ENCODE measurements around the gene TSPAN11.

TSPAN11 gene

DNA sequence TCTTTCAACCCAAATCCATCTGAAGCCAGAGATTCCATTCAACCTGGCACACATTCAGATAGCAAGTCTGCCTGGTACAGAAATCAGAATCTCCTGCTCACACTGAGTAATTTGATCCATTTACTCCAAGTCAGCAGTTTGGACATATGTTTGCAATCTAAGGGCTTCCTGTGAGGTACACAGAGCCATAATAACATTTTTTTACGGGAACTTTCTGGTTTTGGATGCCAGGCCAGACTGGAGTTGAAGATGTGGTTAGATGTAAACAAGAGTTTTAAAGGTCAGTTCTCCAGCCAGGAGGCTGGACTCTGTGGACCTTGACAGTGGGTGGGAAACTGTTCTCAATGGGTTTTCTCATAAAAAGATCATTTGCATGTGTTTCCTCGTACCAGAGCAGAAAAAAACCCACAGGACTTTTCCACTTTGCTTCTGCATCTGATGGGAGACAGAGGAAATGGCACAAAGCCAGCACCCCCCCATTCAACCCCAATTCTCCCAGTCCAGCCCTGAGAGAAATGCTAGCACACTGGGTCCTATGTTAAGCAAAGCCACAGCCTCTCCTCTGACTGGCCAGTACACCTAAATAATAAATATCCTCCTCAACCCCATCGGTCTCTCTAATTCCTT lies 17.7 kb upstream of the TSPAN11 start:
- POLR2A ChIA-PET, result no interaction called here
- no peak for DNase-seq (ENCODE audit: extremely low spot score)
- TF ChIP-seq, protein P1, sequence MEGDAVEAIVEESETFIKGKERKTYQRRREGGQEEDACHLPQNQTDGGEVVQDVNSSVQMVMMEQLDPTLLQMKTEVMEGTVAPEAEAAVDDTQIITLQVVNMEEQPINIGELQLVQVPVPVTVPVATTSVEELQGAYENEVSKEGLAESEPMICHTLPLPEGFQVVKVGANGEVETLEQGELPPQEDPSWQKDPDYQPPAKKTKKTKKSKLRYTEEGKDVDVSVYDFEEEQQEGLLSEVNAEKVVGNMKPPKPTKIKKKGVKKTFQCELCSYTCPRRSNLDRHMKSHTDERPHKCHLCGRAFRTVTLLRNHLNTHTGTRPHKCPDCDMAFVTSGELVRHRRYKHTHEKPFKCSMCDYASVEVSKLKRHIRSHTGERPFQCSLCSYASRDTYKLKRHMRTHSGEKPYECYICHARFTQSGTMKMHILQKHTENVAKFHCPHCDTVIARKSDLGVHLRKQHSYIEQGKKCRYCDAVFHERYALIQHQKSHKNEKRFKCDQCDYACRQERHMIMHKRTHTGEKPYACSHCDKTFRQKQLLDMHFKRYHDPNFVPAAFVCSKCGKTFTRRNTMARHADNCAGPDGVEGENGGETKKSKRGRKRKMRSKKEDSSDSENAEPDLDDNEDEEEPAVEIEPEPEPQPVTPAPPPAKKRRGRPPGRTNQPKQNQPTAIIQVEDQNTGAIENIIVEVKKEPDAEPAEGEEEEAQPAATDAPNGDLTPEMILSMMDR (IDR thresholded peaks at IDR 0.05; ENCODE audit: control extremely low read depth, extremely low read depth, low read depth, missing control alignments), result no peak
- CTCF ChIA-PET, result no interaction called here

DNA sequence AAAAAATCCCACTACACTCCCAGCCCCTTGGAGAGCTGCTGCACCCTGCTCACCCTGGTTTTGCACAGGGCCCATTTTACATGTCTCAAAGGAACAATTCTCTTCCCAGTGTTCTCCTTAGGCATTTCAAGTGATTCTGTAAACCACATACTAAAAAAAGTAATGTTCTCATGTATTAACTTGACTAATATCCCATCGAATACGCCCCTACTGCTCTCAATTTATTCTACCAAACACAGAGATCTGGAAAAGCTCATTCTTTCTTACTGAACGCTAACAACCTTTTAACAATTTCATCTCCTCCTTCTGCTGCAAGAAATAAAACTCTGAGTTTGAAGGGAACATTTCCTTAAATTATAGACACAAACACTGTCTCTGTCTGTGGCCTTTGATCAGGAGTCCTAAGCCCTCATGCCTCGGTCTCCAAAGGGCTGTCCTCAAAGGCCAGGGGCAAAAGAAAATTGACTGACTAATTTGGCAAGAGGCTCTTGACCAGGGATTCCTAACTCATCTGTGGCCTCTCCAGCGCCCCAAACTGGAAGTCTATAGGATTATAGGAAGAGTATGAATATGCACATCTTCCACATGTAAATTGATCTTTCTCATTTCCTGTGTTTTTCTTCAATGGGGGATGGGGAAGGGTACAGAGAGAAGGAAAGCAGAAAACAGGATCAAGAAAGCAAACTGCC lies 17.1 kb upstream of the TSPAN11 start:
- TF ChIP-seq, protein P1 (IDR thresholded peaks at IDR 0.05; ENCODE audit: control extremely low read depth, extremely low read depth, low read depth, missing control alignments), result no peak
- POLR2A ChIA-PET, result no interaction called here
- DNase-seq (ENCODE audit: extremely low spot score), result no peak
- CTCF ChIA-PET, result no interaction called here

DNA sequence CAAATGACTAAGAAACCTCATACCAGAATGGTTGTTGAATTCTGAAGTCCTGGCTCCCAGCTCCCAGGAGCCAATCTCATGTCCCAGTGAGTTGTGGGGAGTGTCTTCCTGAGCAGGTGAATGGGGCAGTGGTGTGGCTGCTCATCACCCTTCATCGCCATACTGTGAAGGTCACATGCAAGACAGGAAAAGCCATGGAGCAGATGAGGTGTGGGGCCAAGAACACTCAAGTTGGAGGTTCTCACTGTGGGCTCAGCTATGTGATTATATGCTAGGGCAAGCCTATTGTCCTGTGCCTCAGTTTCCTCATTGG lies 16.6 kb upstream of the TSPAN11 start:
- POLR2A ChIA-PET, result no interaction called here
- CTCF ChIA-PET, result no interaction called here
- TF ChIP-seq, protein P1 (IDR thresholded peaks at IDR 0.05; ENCODE audit: control extremely low read depth, extremely low read depth, low read depth, missing control alignments), result no peak
- DNase-seq (ENCODE audit: extremely low spot score), result no peak

DNA sequence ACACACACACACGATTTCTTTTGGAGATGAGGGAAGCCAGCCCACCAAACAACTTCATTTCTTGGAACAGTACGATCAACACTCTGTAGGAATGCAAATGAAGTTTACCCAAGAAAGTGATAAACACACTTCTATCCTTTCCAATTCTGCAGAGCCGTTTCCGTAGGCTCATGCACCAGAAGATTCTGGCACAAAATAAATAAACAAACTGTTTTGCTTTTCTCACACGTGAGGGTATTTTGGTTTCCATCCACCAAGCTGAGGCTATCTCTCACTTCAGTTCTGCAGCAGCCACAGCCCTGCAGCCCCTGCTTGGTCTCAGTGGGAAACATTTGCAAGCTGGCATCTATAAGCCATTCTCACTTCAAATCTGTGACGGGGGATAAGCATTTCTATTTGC lies 15.3 kb upstream of the TSPAN11 start:
- ChIA-PET POLR2A (no interaction called here), CTCF (no interaction called here)
- no peak for DNase-seq (ENCODE audit: extremely low spot score)
- TF ChIP-seq, protein P1 (IDR thresholded peaks at IDR 0.05; ENCODE audit: control extremely low read depth, extremely low read depth, low read depth, missing control alignments), result no peak

DNA sequence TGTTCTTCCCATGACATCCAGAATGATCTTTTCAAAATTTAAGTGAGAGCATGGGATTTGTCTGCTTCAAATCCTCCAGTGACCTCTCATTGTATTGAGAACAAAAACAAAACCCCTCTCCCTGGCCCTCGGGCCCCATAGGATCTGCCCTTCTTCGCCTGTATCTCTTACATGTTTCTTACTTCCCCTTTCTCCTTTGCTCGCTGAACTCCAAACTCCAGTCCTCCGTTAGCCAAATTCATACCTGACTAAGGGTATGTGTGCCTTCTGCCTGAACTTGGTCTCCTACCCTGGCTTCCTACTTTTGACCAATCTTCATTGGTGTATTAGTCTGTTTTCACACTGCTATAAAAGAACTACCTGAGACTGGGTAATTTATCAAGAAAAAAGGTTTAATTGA lies 13.2 kb upstream of the TSPAN11 start:
- POLR2A ChIA-PET, result no interaction called here
- no peak for DNase-seq (ENCODE audit: extremely low spot score)
- CTCF ChIA-PET, result no interaction called here
- TF ChIP-seq, protein P1 (IDR thresholded peaks at IDR 0.05; ENCODE audit: control extremely low read depth, extremely low read depth, low read depth, missing control alignments), result no peak

DNA sequence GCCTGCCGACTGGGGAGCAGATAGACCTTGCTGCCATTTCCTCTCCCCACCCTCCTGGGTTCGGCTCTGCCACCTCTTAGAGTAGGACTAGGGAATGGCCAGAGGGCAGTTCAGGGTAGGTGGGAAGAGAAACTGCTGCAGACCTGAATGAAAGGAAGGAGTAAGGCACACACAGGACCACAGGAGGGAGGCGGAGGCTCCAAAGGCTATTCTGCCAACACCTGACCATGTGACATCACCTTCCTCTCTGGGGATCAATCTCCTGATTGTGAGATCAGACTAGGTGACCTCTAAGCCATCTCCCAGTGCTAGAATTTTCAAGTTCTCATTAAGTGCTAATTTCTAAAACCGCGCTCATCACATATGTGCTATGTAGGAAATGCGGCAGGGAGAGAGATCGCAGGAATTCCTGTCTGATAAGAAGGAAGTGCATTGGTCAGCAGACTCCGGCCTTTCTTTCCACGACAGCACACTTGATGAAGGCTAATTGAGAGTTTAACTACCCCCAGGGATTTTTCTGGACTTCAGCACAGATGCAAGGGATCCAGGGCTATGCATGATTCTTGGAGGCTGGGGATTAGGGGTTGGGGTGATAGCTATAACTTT lies 11.5 kb upstream of the TSPAN11 start:
- no peak for DNase-seq (ENCODE audit: extremely low spot score)
- CTCF ChIA-PET, result no interaction called here
- POLR2A ChIA-PET, result no interaction called here
- TF ChIP-seq, protein P1 (IDR thresholded peaks at IDR 0.05; ENCODE audit: control extremely low read depth, extremely low read depth, low read depth, missing control alignments), result no peak
